Neural progenitor cell (in vitro differentiated cells): Measurements from ENCODE around the gene NHLRC1. TPM values are rescaled to one million over a fixed set of nuclear protein-coding genes. Genes with fewer than 3 reads are reported as not detected.

Source experiments
- DNase-seq: peaks from one replicate; pipeline ENCODE4 v3.0.0-alpha.2; 2016; ENCODE audit warnings: low spot score
- H2AFZ ChIP-seq: fragments of 200-600 bp; sonication (generic); replicated peaks from 2 replicates; pipeline ENCODE4 v1.6.1; 2016; ENCODE audit warnings: antibody characterized with exemption
- H3F3A ChIP-seq: fragments of 200-600 bp; sonication (generic); 2 replicates; pipeline ENCODE4 v1.6.1; 2016; ENCODE audit warnings: antibody characterized with exemption, low read depth
- H3K27ac ChIP-seq: fragments of 200-600 bp; sonication (generic); 2 replicates; pipeline ENCODE4 v1.5.1; 2016; ENCODE audit warnings: mild to moderate bottlenecking
- H3K27me3 ChIP-seq: fragments of 200-600 bp; sonication (generic); 2 replicates; pipeline ENCODE4 v1.6.1; 2016; ENCODE audit warnings: mild to moderate bottlenecking, moderate library complexity
- H3K36me3 ChIP-seq: fragments of 200-600 bp; sonication (generic); 2 replicates; pipeline ENCODE4 v1.5.1; 2016
- H3K4me1 ChIP-seq: fragments of 200-600 bp; sonication (generic); 2 replicates; pipeline ENCODE4 v1.6.1; 2016; ENCODE audit warnings: mixed run types
- H3K4me2 ChIP-seq: fragments of 200-600 bp; sonication (generic); 2 replicates; pipeline ENCODE4 v1.6.1; 2016
- H3K4me3 ChIP-seq: fragments of 200-600 bp; sonication (generic); 2 replicates; pipeline ENCODE4 v1.5.1; 2016
- H3K79me2 ChIP-seq: fragments of 200-600 bp; sonication (generic); 2 replicates; pipeline ENCODE4 v1.6.1; 2016; ENCODE audit warnings: low read depth
- H3K9ac ChIP-seq: fragments of 200-600 bp; sonication (generic); 2 replicates; pipeline ENCODE4 v1.6.1; 2016
- H3K9me3 ChIP-seq: fragments of 200-600 bp; sonication (generic); 2 replicates; pipeline ENCODE4 v1.5.1; 2016; ENCODE audit warnings: low read depth
- H4K20me1 ChIP-seq: fragments of 200-600 bp; sonication (generic); 2 replicates; pipeline ENCODE4 v1.6.1; 2016; ENCODE audit warnings: low read depth
- H3K27ac Mint-ChIP-seq: 3 replicates; pipeline ENCODE4 v1.8.0; 2021; ENCODE audit warnings: mixed read lengths
- H3K27me3 Mint-ChIP-seq: 2 replicates; pipeline ENCODE4 v1.8.0; 2022; ENCODE audit warnings: low read depth, mild to moderate bottlenecking, inconsistent platforms, moderate library complexity, mixed read lengths; ENCODE audit not compliant: insufficient read depth
- H3K36me3 Mint-ChIP-seq: 3 replicates; pipeline ENCODE4 v1.8.0; 2021; ENCODE audit warnings: mixed read lengths
- H3K4me1 Mint-ChIP-seq: 3 replicates; pipeline ENCODE4 v1.8.0; 2021; ENCODE audit warnings: mixed read lengths
- H3K4me3 Mint-ChIP-seq: 3 replicates; pipeline ENCODE4 v1.8.0; 2021; ENCODE audit warnings: mild to moderate bottlenecking, moderate library complexity, mixed read lengths
- H3K9me3 Mint-ChIP-seq: 3 replicates; pipeline ENCODE4 v1.8.0; 2020; ENCODE audit warnings: mixed read lengths
- EZH2 ChIP-seq: fragments of 200-600 bp; sonication (generic); IDR thresholded peaks from 2 replicates; pipeline ENCODE4 v1.6.1; 2017; ENCODE audit warnings: antibody characterized with exemption, mild to moderate bottlenecking, moderate library complexity
- EZH2phosphoT487 ChIP-seq: fragments of 200-600 bp; sonication (generic); IDR thresholded peaks from 2 replicates; pipeline ENCODE4 v1.6.1; 2017; ENCODE audit warnings: antibody characterized with exemption
- total RNA-seq: library from RNA; depleted of rRNA; stranded (reverse); fragments of >200 nt; gene quantifications from 2 replicates; pipeline ENCODE4 v1.2.3, GENCODE V29; 2015; ENCODE audit warnings: low replicate concordance
- TF ChIP-seq, protein P1 (sequence below): fragments of 200-600 bp; sonication (generic); IDR thresholded peaks from 2 replicates; pipeline ENCODE4 v1.5.1; 2017; ENCODE audit warnings: antibody characterized with exemption, mild to moderate bottlenecking

The NHLRC1 gene
- not detected in 2 replicates for total RNA-seq

DNA sequence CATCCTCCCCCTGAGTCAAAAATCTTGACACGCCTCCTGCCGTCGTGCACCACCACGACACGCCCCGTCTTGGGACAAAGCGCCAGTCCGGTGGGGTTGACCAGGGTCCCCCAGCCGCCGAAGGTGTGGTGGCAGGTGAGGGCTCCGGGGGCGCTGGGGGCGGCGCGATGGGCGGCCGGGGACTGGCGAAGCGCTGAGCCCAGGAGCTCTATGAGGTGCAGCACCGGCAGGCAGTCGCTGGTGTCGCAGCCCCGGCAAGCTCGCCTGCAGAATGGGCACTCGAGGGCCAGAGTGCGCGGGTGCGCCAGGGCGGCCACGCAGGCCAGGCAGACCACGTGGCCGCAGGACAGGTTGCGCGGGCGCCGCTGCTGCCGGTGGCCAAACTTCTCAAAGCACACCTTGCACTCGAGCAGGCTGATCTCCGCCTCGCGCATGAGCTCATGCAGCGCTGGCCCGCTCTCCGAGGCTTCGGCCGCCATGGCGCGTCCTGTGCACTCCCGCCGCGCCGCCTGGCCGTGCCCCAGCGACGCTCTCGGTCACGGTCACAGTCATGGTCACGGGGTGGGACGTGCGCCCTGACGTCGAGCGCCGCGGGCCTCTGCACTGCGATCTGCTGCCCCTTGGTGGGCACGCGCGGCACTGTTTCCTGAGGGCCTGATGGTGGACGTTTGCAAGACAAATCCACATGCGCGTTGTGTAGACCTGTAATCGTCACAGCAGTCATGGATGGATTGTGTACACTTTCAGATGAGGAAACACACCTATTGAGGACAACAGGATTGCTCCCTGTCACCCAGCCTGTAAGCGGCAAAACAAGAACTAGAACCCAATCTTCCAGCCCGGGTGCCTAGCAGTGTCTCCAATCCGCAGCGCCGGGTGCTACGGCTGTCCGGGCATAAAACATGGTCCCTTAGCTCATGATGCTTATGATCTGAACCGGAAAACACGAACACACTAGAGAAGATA, at the start of gene NHLRC1:
TSS of gene NHLRC1 (minus strand) at position 550 of the 966 bp plus-strand sequence. CDS start at position 479, 71 bp downstream.
- peak within 1 kb of the TSS; percentile 77 for H3K4me3 Mint-ChIP-seq
- no peak within 1 kb of the TSS for H3K27ac Mint-ChIP-seq

DNA sequence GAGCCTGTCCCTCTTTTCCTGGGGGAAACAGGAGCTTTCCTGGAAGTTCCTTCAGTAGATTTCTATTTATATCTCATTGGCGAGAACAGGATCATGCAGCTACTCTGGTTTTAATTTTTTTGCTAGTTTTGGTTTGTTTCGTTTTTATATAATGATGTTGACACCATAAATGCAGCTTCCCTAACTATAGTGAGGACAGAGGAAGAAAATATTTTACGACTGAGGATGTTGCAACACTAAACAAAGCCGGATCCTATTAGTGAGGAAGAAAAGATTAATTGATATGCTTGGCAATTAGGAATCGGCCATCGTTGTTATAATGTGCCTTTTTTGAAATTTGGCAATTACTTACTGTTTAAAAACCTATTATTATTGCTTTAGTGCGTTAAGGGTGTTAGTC, 49.4 kb upstream of the NHLRC1 start:
- H3K79me2 ChIP-seq, result no peaks in the 10 kb centered on the region
- no peaks in the 10 kb centered on the region for H3K27me3 ChIP-seq
- no peaks in the 10 kb centered on the region for H3K9me3 ChIP-seq
- no peak for TF ChIP-seq EZH2phosphoT487
- TF ChIP-seq, protein P1, sequence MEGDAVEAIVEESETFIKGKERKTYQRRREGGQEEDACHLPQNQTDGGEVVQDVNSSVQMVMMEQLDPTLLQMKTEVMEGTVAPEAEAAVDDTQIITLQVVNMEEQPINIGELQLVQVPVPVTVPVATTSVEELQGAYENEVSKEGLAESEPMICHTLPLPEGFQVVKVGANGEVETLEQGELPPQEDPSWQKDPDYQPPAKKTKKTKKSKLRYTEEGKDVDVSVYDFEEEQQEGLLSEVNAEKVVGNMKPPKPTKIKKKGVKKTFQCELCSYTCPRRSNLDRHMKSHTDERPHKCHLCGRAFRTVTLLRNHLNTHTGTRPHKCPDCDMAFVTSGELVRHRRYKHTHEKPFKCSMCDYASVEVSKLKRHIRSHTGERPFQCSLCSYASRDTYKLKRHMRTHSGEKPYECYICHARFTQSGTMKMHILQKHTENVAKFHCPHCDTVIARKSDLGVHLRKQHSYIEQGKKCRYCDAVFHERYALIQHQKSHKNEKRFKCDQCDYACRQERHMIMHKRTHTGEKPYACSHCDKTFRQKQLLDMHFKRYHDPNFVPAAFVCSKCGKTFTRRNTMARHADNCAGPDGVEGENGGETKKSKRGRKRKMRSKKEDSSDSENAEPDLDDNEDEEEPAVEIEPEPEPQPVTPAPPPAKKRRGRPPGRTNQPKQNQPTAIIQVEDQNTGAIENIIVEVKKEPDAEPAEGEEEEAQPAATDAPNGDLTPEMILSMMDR, result no peak
- TF ChIP-seq EZH2, result no peak
- Mint-ChIP-seq H3K27me3 (peaks cover 2% of the 10 kb centered on the region), H3K27ac (no peak overlapping the region), H3K4me3 (no peak overlapping the region), H3K4me1 (no peaks in the 10 kb centered on the region), H3K9me3 (peaks cover 10% of the 10 kb centered on the region), H3K36me3 (peaks cover 35% of the 10 kb centered on the region)
- no peak overlapping the region for H2AFZ ChIP-seq
- DNase-seq, result no peak
- H3K36me3 ChIP-seq, result peaks cover 13% of the 10 kb centered on the region
- no peak overlapping the region for H3K4me2 ChIP-seq
- no peaks in the 10 kb centered on the region for H3K4me1 ChIP-seq
- H3K4me3 ChIP-seq, result no peak overlapping the region
- H3F3A ChIP-seq, result no peaks in the 10 kb centered on the region
- no peak overlapping the region for H3K27ac ChIP-seq
- H4K20me1 ChIP-seq, result no peaks in the 10 kb centered on the region
- no peak overlapping the region for H3K9ac ChIP-seq

More for the DNA sequence above, at the start of gene NHLRC1:
- Histone ChIP-seq H3K4me2 (peak within 1 kb of the TSS; percentile 78), H3K36me3 (no peaks in the 10 kb centered on the region), H3K9ac (no peak within 1 kb of the TSS), H3K9me3 (no peaks in the 10 kb centered on the region), H3K27me3 (peaks cover 22% of the 10 kb centered on the region), H3K4me1 (peaks cover 3% of the 10 kb centered on the region), H3K27ac (no peak within 1 kb of the TSS), H3K4me3 (peak within 1 kb of the TSS; percentile 41), H3F3A (no peaks in the 10 kb centered on the region), H4K20me1 (no peaks in the 10 kb centered on the region), H2AFZ (no peak within 1 kb of the TSS), H3K79me2 (no peaks in the 10 kb centered on the region)
- TF ChIP-seq EZH2 (no peak), EZH2phosphoT487 (no peak)
- TF ChIP-seq, protein P1, result peak; percentile 74
- Mint-ChIP-seq H3K4me1 (peaks cover 5% of the 10 kb centered on the region), H3K36me3 (no peaks in the 10 kb centered on the region), H3K27me3 (peaks cover 7% of the 10 kb centered on the region), H3K9me3 (no peaks in the 10 kb centered on the region)
- peak; percentile 77 for DNase-seq

GRCh38 chr6:18168264-18168663, 45.8 kb upstream of the NHLRC1 start:
- no peak overlapping the region for H3K4me2 ChIP-seq
- no peaks in the 10 kb centered on the region for H3K27me3 ChIP-seq
- no peaks in the 10 kb centered on the region for H3K79me2 ChIP-seq
- TF ChIP-seq EZH2phosphoT487, result no peak
- TF ChIP-seq, protein P1, result no peak
- no peak for TF ChIP-seq EZH2
- H3K4me3 ChIP-seq, result no peak overlapping the region
- Mint-ChIP-seq H3K27me3 (peaks cover 2% of the 10 kb centered on the region), H3K27ac (no peak overlapping the region), H3K9me3 (peaks cover 8% of the 10 kb centered on the region), H3K4me1 (no peaks in the 10 kb centered on the region), H3K36me3 (peaks cover 15% of the 10 kb centered on the region), H3K4me3 (no peak overlapping the region)
- no peaks in the 10 kb centered on the region for H4K20me1 ChIP-seq
- no peak overlapping the region for H3K9ac ChIP-seq
- H3K27ac ChIP-seq, result no peak overlapping the region
- H3K4me1 ChIP-seq, result no peaks in the 10 kb centered on the region
- H3K36me3 ChIP-seq, result peaks cover 15% of the 10 kb centered on the region
- no peak for DNase-seq
- H2AFZ ChIP-seq, result no peak overlapping the region
- no peaks in the 10 kb centered on the region for H3K9me3 ChIP-seq
- no peaks in the 10 kb centered on the region for H3F3A ChIP-seq
